ENCODE data around the gene TENT4A. TPM values are rescaled to one million over a fixed set of nuclear protein-coding genes. Genes with fewer than 3 reads are reported as not detected.

Gene TENT4A
- total and polyA plus RNA-seq, 8 donors, result 7.0 to 13.6 (median 8.6) TPM

- TF ChIP-seq CTCF (IDR thresholded peaks at IDR 0.05), result no peak
- DNase-seq, result no peak
- H3K27me3 ChIP-seq, result no peaks in the 10 kb centered on the region
- intact Hi-C loops (cut with DNase I), result no loop called here
- FAIRE-seq, result no peak
- no peak overlapping the region for H3K4me3 ChIP-seq
- no peaks in the 10 kb centered on the region for H3K36me3 ChIP-seq
- H3K9me3 ChIP-seq, result no peaks in the 10 kb centered on the region
- no peak overlapping the region for H3K27ac ChIP-seq
- H3K4me1 ChIP-seq, result peaks cover 0 to 20% (median 9%) of the 10 kb centered on the region in 3 donors
- 89 to 95% methylated on average over 12 of the region's 12 CpGs for WGBS, 2 donors
- ATAC-seq, result no peak
Measured at GRCh38 chr5:6723816-6724300, 10.6 kb downstream of the TENT4A start.

GRCh38 chr5:6724321-6724929 lies 11.2 kb downstream of the TENT4A start:
- 82 to 87% methylated on average over 8 of the region's 8 CpGs for WGBS, 2 donors
- ATAC-seq (no peak), DNase-seq (no peak), FAIRE-seq (no peak)
- Histone ChIP-seq H3K4me1 (peaks cover 0 to 26% (median 9%) of the 10 kb centered on the region in 3 donors), H3K27me3 (no peaks in the 10 kb centered on the region), H3K4me3 (no peak overlapping the region), H3K9me3 (no peaks in the 10 kb centered on the region), H3K27ac (no peak overlapping the region), H3K36me3 (no peaks in the 10 kb centered on the region)
- intact Hi-C loops (cut with DNase I), result no loop called here
- TF ChIP-seq CTCF (IDR thresholded peaks at IDR 0.05), result no peak

- H3K4me3 ChIP-seq, result no peak overlapping the region
- no peak overlapping the region for H3K27ac ChIP-seq
- no peak for TF ChIP-seq CTCF (IDR thresholded peaks at IDR 0.05)
- peaks cover 2 to 33% (median 13%) of the 10 kb centered on the region in 3 donors for H3K4me1 ChIP-seq
- H3K27me3 ChIP-seq, result no peaks in the 10 kb centered on the region
- ATAC-seq, result no peak
- FAIRE-seq, result no peak
- WGBS, 2 donors, result 79 to 83% methylated on average over 4 of the region's 4 CpGs
- no peak for DNase-seq
- no peaks in the 10 kb centered on the region for H3K36me3 ChIP-seq
- H3K9me3 ChIP-seq, result no peaks in the 10 kb centered on the region
- intact Hi-C loops (cut with DNase I), result no loop called here
Measured at GRCh38 chr5:6725421-6725820, 12.2 kb downstream of the TENT4A start.

- WGBS, 2 donors, result 90 to 93% methylated on average over 9 of the region's 9 CpGs
- intact Hi-C loops (cut with DNase I), result no loop called here
- H3K9me3 ChIP-seq, result no peaks in the 10 kb centered on the region
- no peaks in the 10 kb centered on the region for H3K27me3 ChIP-seq
- H3K27ac ChIP-seq, result no peak overlapping the region
- no peaks in the 10 kb centered on the region for H3K36me3 ChIP-seq
- no peak for TF ChIP-seq CTCF (IDR thresholded peaks at IDR 0.05)
- ATAC-seq (no peak), DNase-seq (no peak), FAIRE-seq (no peak)
- H3K4me3 ChIP-seq, result no peak overlapping the region
- peaks cover 8 to 38% (median 19%) of the 10 kb centered on the region in 3 donors for H3K4me1 ChIP-seq
Measured at GRCh38 chr5:6726006-6726405, 12.8 kb downstream of the TENT4A start.

- intact Hi-C loops (cut with DNase I), result no loop called here
- FAIRE-seq (no peak), DNase-seq (no peak), ATAC-seq (no peak)
- no peak overlapping the region for H3K27ac ChIP-seq
- H3K9me3 ChIP-seq, result no peaks in the 10 kb centered on the region
- no peaks in the 10 kb centered on the region for H3K36me3 ChIP-seq
- no peak overlapping the region for H3K4me3 ChIP-seq
- peaks cover 8 to 39% (median 21%) of the 10 kb centered on the region in 3 donors for H3K4me1 ChIP-seq
- no peak for TF ChIP-seq CTCF (IDR thresholded peaks at IDR 0.05)
- 97 to 99% methylated on average over 8 of the region's 8 CpGs for WGBS, 2 donors
- no peaks in the 10 kb centered on the region for H3K27me3 ChIP-seq
Measured at GRCh38 chr5:6727231-6727630, 14.0 kb downstream of the TENT4A start.

Data from pancreas (tissue), 10 donors.